ENCODE data around the gene MYO1G.

MYO1G gene

GRCh38 chr7:44990109-44991023 lies 11.6 kb upstream of the MYO1G start:
- no peak overlapping the region for H3K4me3 ChIP-seq (ENCODE audit: low read depth, low read length)
- in situ Hi-C loops (cut with HindIII; ENCODE audit: low sequenced_read_pairs) = no loop called here
- TF ChIP-seq, protein P1, sequence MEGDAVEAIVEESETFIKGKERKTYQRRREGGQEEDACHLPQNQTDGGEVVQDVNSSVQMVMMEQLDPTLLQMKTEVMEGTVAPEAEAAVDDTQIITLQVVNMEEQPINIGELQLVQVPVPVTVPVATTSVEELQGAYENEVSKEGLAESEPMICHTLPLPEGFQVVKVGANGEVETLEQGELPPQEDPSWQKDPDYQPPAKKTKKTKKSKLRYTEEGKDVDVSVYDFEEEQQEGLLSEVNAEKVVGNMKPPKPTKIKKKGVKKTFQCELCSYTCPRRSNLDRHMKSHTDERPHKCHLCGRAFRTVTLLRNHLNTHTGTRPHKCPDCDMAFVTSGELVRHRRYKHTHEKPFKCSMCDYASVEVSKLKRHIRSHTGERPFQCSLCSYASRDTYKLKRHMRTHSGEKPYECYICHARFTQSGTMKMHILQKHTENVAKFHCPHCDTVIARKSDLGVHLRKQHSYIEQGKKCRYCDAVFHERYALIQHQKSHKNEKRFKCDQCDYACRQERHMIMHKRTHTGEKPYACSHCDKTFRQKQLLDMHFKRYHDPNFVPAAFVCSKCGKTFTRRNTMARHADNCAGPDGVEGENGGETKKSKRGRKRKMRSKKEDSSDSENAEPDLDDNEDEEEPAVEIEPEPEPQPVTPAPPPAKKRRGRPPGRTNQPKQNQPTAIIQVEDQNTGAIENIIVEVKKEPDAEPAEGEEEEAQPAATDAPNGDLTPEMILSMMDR (IDR thresholded peaks at IDR 0.05; ENCODE audit: low read depth, low read length, missing control alignments) = no peak
- peak; percentile 49 for DNase-seq (ENCODE audit: low read depth)

- in situ Hi-C loops (cut with HindIII; ENCODE audit: low sequenced_read_pairs) = no loop called here
- TF ChIP-seq, protein P1 (IDR thresholded peaks at IDR 0.05; ENCODE audit: low read depth, low read length, missing control alignments) = no peak
Observed at GRCh38 chr7:44989132-44989531, 10.3 kb upstream of the MYO1G start.

GRCh38 chr7:44988701-44989100 lies 9.9 kb upstream of the MYO1G start:
- TF ChIP-seq, protein P1 (IDR thresholded peaks at IDR 0.05; ENCODE audit: low read depth, low read length, missing control alignments) = no peak
- in situ Hi-C loops (cut with HindIII; ENCODE audit: low sequenced_read_pairs) = no loop called here
- no peak for DNase-seq (ENCODE audit: low read depth)

More at GRCh38 chr7:44989132-44989531, 10.3 kb upstream of the MYO1G start:
- DNase-seq (ENCODE audit: low read depth) = no peak
- no peak overlapping the region for H3K4me3 ChIP-seq (ENCODE audit: low read depth, low read length)

DNA sequence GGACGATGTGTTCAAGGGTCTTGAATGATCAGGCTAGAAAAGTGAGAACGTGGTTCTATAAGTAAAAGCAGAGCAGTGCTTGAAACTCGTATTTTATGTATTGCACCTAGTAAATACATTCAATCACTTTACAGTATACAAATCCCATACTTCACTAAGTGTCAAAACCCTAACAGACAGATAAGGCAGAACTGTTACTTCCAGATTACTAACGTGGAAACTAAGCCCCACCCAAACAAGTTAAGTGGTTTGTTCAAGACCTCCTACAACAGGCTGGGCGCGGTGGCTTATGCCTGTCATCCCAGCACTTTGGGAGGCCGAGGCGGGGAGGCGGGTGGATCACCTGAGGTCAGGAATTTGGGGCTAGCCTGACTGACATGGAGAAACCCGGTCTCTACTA lies 9.2 kb upstream of the MYO1G start:
- no peak overlapping the region for H3K4me3 ChIP-seq (ENCODE audit: low read depth, low read length)
- TF ChIP-seq, protein P1 (IDR thresholded peaks at IDR 0.05; ENCODE audit: low read depth, low read length, missing control alignments) = no peak
- DNase-seq (ENCODE audit: low read depth) = no peak
- in situ Hi-C loops (cut with HindIII; ENCODE audit: low sequenced_read_pairs) = no loop called here

More at GRCh38 chr7:44988701-44989100, 9.9 kb upstream of the MYO1G start:
- no peak overlapping the region for H3K4me3 ChIP-seq (ENCODE audit: low read depth, low read length)

DNA sequence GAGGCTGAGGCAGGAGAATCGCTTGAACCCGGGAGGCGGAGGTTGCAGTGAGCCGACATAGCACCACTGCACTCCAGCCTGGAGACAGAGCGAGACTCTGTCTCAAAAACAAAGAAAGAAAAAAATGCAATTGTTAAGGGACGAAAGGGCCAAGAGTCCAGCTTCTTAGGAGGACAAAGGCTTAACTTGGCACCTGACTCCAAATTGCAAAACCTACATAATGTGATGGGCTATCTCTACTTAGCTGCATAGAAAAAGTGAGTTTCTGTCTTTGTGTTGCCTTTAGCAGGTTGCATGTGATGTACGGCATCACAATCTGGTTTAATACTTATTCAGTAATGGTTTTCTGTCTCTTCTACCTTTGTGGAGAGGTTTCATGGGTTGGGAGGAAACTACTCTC lies 8.6 kb upstream of the MYO1G start:
- H3K4me3 ChIP-seq (ENCODE audit: low read depth, low read length) = no peak overlapping the region
- in situ Hi-C loops (cut with HindIII; ENCODE audit: low sequenced_read_pairs) = no loop called here
- DNase-seq (ENCODE audit: low read depth) = no peak
- TF ChIP-seq, protein P1 (IDR thresholded peaks at IDR 0.05; ENCODE audit: low read depth, low read length, missing control alignments) = no peak

- TF ChIP-seq, protein P1 (IDR thresholded peaks at IDR 0.05; ENCODE audit: low read depth, low read length, missing control alignments) = no peak
- in situ Hi-C loops (cut with HindIII; ENCODE audit: low sequenced_read_pairs) = no loop called here
- peak; percentile 82 for DNase-seq (ENCODE audit: low read depth)
- peak overlapping the region; percentile 76 for H3K4me3 ChIP-seq (ENCODE audit: low read depth, low read length)
Observed at GRCh38 chr7:44986218-44987053, 7.6 kb upstream of the MYO1G start.

Data from astrocyte of the cerebellum (primary cell).